Measurements from ENCODE around the gene CFAP46. TPM values are rescaled to one million over a fixed set of nuclear protein-coding genes. Genes with fewer than 3 reads are reported as not detected.
A peak's percentile ranks its signal among the peaks of the same experiment; 100 is the strongest.
"Not testable (repeated sequence)": the region's sequence is repeated elsewhere in the genome, so short reads cannot be mapped to it uniquely, and the experiment has no call there.

The CFAP46 gene
- total RNA-seq, 1 donor from 2014 or later = 0.41 TPM

DNA sequence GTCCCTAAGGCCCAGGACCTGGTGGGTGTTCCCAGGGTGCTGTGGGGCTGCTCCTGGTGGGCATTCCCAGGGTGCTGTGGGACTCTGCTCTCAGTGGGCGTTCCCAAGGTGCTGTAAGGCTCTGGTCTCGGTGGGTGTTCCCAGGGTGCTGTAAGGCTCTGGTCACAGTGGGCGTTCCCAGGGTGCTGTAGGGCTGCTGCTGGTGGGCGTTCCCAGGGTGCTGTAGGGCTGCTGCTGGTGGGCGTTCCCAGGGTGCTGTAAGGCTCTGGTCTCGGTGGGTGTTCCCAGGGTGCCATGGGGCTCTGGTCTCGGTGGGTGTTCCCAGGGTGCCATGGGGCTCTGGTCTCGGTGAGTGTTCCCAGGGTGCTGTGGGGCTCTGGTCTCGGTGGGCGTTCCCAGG, 99.1 kb downstream of the CFAP46 start:
- DNase-seq = not testable (repeated sequence)

GRCh38 chr10:132842397-132842796, 100.0 kb downstream of the CFAP46 start:
- DNase-seq = no peak

DNA sequence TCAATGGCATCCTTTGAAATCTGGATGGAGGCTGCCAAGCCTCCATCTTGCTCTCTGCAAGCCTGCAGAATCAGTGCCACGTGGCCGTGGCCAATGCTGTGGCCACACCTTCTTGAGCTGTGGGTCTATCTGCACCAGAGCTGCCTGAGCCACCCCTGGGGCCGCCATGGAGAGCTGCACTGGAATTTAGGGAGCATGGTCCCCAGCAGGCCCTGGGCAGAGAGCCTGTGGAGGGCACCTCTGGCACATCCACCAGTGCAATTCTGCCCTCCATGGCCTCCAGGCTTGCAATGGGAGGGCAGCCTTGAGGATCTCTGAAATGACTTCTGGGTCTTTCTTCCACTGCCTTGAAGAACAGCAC, 100.8 kb downstream of the CFAP46 start:
- DNase-seq = no peak

- no peak for DNase-seq
These were observed 101.4 kb downstream of the CFAP46 start for GRCh38 chr10:132840698-132841614.

DNA sequence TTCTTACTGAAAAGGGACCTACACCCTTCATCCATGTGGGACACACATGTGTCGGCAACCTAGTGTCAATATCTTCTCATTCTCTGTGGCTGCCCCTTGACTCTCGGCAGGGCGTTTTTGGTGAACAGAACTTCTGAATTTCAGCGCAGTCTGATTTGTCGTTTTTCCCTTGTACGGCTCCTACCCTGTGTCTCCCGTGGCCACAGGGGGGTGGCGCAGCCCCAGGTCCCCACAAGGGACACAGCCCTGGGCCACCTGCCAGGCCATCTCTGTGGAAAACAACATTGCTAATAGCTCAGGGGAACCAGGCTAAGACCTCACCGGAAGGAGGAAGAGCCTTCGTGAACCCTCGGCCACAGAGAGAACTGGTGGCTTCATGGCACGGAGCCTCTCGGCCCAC, 103.3 kb downstream of the CFAP46 start:
- DNase-seq = no peak

DNA sequence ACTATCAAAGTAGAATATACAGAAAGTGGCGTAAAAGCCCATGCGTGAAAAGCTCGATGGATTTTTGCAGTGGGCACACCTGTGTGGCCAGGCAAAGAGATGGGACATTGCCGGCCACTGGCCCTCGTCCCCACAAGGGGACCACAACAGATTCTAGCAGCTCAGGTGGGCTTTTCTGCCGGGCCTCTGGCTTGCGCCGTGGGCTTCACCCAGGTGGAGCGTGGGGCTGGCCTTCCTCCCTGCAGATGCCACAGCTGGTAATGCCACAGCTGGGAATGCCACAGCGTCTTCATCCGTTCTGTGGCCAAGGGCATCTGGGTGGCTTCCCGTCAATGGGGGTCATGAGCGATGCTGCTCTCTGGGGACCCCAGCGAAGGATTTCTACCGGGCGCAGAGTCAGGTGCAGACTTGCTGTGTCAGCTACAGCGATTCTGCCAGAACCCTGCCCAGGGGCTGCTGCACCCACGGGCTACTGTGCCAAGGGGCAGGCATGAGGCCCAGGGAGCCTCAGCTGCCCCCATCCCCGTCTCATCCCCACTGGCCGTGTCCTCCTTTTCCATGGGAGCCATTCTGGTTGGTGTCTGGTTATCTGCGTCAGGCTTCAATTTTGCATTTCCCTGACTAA, 103.9 kb downstream of the CFAP46 start:
- no peak for DNase-seq

GRCh38 chr10:132837905-132838304, 104.5 kb downstream of the CFAP46 start:
- no peak for DNase-seq

DNA sequence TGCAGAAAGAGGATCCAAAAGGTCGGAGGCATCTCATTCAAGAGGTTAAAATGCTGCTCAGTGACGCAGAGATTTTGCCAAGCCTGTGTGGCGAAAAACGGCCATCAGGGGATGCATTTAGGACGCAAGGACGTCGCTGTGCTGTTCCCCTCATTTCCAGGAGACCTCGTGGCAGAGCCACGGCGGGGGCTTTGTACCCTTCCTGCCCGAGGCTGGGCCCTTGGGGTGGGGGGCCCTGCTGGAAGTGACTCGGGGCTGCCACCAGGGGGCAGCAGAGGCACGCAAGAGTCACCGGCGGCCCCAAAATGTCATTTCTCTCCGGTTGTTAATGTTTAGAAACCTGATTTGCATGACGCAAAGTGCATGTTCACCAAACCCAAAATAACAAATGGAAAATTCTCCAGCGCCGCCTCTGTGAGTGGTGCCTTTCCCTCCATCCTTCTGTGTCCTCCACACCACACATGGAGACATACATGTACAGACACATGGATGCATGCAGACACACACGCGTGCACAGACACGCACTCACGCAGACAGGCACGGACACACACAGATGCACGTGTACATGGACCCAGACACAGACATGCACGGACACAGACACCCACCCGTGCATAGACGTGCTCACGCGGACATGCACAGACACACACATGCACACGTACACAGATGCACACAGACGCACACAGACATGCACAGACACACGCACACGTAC, 105.4 kb downstream of the CFAP46 start:
- DNase-seq = peak; percentile 75

DNA sequence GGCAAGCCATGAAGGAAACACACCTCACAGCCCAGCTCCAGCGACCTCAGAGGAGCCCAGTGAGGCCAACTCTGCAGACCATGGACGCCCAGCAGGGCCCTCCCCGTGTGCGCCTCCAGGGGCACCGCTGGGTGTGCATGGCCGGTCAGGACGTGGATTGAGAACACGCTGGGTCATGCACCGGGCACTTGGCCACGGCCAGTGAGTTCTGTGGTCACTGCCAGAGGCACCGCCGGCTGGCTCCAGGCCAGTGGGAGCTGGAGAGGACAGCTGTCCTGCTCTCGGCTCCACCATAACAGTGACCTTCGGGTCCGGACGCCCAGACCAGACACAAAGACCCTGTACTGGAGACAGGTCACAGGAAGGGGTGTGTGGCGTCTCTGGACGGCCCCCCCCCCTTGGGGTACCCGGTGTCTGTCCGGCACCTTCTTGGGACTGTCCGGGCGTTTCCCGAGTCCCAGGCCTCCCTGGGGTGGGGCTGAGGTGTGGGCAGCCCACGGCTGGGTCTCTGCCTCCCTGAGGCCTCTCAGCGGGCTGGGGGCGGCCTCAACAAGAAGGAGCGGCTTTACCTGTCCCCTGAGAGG, 106.0 kb downstream of the CFAP46 start:
- DNase-seq = no peak

DNA sequence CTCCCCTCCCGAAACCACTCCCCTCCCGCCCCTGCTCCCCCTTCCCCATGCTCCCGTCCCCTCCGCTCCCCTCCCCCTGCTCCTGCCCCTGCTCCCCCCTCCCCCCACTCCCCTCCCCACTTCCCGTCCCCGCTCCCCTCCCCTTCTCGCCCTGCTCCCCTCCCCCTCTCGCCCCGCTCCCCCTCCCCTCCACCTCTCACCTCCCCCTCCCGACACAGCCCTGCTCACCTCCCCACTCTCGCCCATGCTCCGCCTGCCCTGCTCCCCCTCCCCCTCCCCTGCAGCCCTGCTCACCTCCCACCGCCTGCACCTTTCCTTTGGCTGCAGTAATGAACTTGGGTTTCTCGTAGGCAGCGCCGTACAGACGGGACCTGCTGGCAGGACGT, 106.5 kb downstream of the CFAP46 start:
- no peak for DNase-seq

GRCh38 chr10:132834891-132835847, 107.2 kb downstream of the CFAP46 start:
- DNase-seq = no peak

DNA sequence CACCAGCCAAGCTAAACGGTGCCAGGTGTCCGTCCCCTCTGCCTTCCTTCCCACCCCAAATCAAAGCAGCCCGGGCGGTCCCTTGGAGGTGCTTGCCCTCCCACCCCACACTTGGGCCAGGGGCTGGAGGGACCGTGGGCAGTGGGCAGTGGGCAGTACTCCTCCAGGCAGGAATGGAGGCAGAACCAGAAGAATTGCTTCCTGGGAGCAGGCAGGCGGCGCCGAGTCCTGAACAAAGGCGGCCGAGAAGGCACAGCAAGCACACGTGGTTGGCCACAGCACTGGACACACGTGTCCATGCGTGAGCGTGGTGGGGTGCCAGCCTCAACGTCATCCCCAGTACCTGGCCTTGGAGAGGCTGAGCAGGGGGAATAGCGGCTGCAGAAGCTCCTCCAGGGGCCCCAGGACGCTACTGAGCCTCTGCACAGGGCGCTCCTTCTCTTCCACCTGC, 108.0 kb downstream of the CFAP46 start:
- no peak for DNase-seq

- DNase-seq = no peak
These were observed 108.8 kb downstream of the CFAP46 start for GRCh38 chr10:132833421-132834111.

DNA sequence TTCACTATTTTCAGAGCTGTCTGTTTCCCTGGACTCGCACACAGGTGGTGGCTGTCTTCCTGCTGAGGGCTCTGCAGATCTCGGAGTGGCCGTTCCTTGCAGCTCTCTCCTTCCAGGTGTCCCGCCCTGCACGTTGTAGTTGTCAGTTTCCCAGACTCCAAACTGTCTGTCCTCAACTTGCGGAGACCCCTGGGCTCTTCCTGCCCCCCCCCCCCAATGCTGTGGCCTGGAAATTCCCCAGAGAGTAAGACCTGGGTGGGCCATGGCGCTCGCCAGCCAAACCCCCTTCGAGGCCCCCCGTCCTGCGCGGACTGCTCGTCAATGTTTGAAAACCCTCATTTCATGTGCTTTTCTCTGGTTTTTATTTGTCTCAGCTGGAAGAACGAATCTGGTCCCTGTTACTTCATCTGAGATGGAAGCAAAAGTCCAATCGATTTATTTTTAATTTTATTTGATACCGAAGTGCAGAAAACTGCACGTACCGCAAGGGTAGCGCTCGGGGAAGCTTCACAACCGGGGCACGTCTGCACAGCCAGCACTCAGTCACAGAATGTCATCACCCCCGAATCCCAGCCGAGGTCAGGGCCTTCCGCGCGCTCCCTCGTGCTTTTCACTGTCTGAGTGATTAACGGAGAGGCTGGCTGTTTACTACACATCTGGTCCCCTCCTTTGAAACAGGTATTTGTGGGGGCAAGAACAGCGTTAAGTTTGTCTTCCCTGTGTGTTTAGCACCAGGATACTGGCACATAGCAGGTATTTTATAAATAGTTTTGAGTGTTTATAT, 110.0 kb downstream of the CFAP46 start:
- no peak for DNase-seq

DNA sequence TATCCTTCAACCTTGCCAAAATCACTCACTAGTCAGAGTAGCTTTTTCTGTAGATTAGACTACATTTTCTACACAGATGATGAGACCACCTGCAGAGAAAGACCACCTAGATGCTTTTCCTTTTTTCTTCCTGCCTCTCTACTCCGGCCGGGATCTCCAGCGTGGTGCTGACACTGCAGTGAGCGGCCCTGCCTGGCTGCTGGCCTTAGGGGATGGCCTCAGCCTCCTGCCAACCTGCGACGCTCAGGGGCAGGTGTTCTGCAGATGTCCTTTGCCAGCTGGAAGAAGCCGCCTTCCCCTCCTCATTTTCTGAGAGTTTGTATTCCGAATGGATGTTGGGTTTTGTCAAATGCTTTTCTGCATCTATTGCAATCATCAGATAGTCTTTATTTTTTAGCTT, 113.0 kb downstream of the CFAP46 start:
- DNase-seq = no peak

GRCh38 chr10:132828681-132829080, 113.7 kb downstream of the CFAP46 start:
- no peak for DNase-seq

GRCh38 chr10:132827861-132828539, 114.4 kb downstream of the CFAP46 start:
- DNase-seq = no peak

GRCh38 chr10:132827423-132827789, 115.0 kb downstream of the CFAP46 start:
- no peak for DNase-seq
